HEK293T (cell line): ENCODE results near the gene OTUB1.

ENCODE experiments used
- CTCF ChIA-PET: fragments of 350-600 bp; formaldehyde crosslinking; extraction: SDS; loops from one replicate; lab custom pipeline; 2021; ENCODE audit warnings: antibody characterized with exemption, inconsistent platforms; lab: Yijun Ruan, JAX
- POLR2A ChIA-PET: fragments of 350-600 bp; formaldehyde crosslinking; extraction: SDS; loops from one replicate; lab custom pipeline; 2020; ENCODE audit warnings: antibody characterized with exemption, inconsistent platforms; lab: Yijun Ruan, JAX
- DNase-seq: peaks from one replicate; pipeline ENCODE4 v3.0.0; 2012; ENCODE audit warnings: mixed read lengths; ENCODE audit errors: extremely low spot score
- ARNT ChIP-seq: fragments of 450-650 bp; IDR thresholded peaks from 2 replicates; pipeline ENCODE4 v1.6.1; 2017; ENCODE audit warnings: mild to moderate bottlenecking
- BHLHE40 ChIP-seq: fragments of 450-650 bp; IDR thresholded peaks from 2 replicates; pipeline ENCODE4 v1.6.1; 2016; ENCODE audit warnings: mild to moderate bottlenecking, moderate library complexity, borderline replicate concordance
- CTBP1 ChIP-seq: fragments of 450-650 bp; IDR thresholded peaks from 2 replicates; pipeline ENCODE4 v1.6.1; 2016; ENCODE audit warnings: borderline replicate concordance
- ELF4 ChIP-seq: fragments of 450-650 bp; IDR thresholded peaks from 2 replicates; pipeline ENCODE4 v1.6.1; 2017; ENCODE audit warnings: antibody characterized with exemption
- FOXA1 ChIP-seq: fragments of 450-650 bp; IDR thresholded peaks from 2 replicates; pipeline ENCODE4 v1.6.1; 2016; ENCODE audit warnings: mild to moderate bottlenecking
- FOXK2 ChIP-seq: fragments of 450-650 bp; IDR thresholded peaks from 2 replicates; pipeline ENCODE4 v1.6.1; 2016; ENCODE audit warnings: mild to moderate bottlenecking
- FOXM1 ChIP-seq: fragments of 450-650 bp; IDR thresholded peaks from 2 replicates; pipeline ENCODE4 v1.6.1; 2017; ENCODE audit warnings: mild to moderate bottlenecking, borderline replicate concordance
- HDGF ChIP-seq: fragments of 450-650 bp; IDR thresholded peaks from 2 replicates; pipeline ENCODE4 v1.6.1; 2017; ENCODE audit warnings: antibody characterized with exemption, borderline replicate concordance
- L3MBTL2 ChIP-seq: fragments of 450-650 bp; conservative IDR thresholded peaks from 2 replicates; pipeline ENCODE4 v1.6.1; 2016; ENCODE audit warnings: mild to moderate bottlenecking
- LEF1 ChIP-seq: fragments of 450-650 bp; IDR thresholded peaks from 2 replicates; pipeline ENCODE4 v1.6.1; 2017; ENCODE audit warnings: mild to moderate bottlenecking, borderline replicate concordance
- NFRKB ChIP-seq: fragments of 450-650 bp; IDR thresholded peaks from 2 replicates; pipeline ENCODE4 v1.6.1; 2016; ENCODE audit warnings: mild to moderate bottlenecking, moderate library complexity
- PKNOX1 ChIP-seq: fragments of 450-650 bp; IDR thresholded peaks from 2 replicates; pipeline ENCODE4 v1.6.1; 2016
- SP1 ChIP-seq: fragments of 450-650 bp; IDR thresholded peaks from 2 replicates; pipeline ENCODE4 v1.6.1; 2017
- SUZ12 ChIP-seq: fragments of 450-650 bp; IDR thresholded peaks from 2 replicates; pipeline ENCODE4 v1.6.1; 2016; ENCODE audit warnings: mild to moderate bottlenecking
- TARDBP ChIP-seq: fragments of 450-650 bp; IDR thresholded peaks from 2 replicates; pipeline ENCODE4 v1.6.1; 2016
- ZNF384 ChIP-seq: fragments of 450-650 bp; IDR thresholded peaks from 2 replicates; pipeline ENCODE4 v1.6.1; 2016

OTUB1 gene

GRCh38 chr11:64017945-64018224, 31.6 kb downstream of the OTUB1 start:
- DNase-seq: no peak
- CTCF ChIA-PET: no interaction called here
- POLR2A ChIA-PET: no interaction called here
- no peak for TF ChIP-seq ELF4
- no peak for TF ChIP-seq FOXK2
- TF ChIP-seq BHLHE40: no peak
- no peak for TF ChIP-seq HDGF
- no peak for TF ChIP-seq PKNOX1
- no peak for TF ChIP-seq LEF1

- CTCF ChIA-PET: interaction anchor here (0.6 kb wide), 1 partner anchor 58 kb away, joined by 3 read pairs; no protein-coding TSS in a partner anchor
- POLR2A ChIA-PET: no interaction called here
These were observed 32.1 kb downstream of the OTUB1 start for GRCh38 chr11:64018310-64018709.

GRCh38 chr11:64019106-64020037, 33.1 kb downstream of the OTUB1 start:
- no peak for DNase-seq
- no peak for TF ChIP-seq SP1
- CTCF ChIA-PET: interaction anchor here (0.6 kb wide), 1 partner anchor 286 kb away, joined by 5 read pairs; no protein-coding TSS in a partner anchor
- POLR2A ChIA-PET: no interaction called here

More at GRCh38 chr11:64018310-64018709, 32.1 kb downstream of the OTUB1 start:
- no peak for DNase-seq
- TF ChIP-seq CTBP1: no peak
- TF ChIP-seq PKNOX1: no peak
- no peak for TF ChIP-seq FOXK2
- TF ChIP-seq SUZ12: no peak
- no peak for TF ChIP-seq SP1
- no peak for TF ChIP-seq FOXA1
- no peak for TF ChIP-seq BHLHE40
- no peak for TF ChIP-seq HDGF
- TF ChIP-seq ELF4: no peak
- no peak for TF ChIP-seq LEF1
- TF ChIP-seq FOXM1: no peak
- no peak for TF ChIP-seq NFRKB
- TF ChIP-seq TARDBP: no peak
- no peak for TF ChIP-seq ARNT
- TF ChIP-seq ZNF384: no peak
- TF ChIP-seq L3MBTL2: no peak

- DNase-seq: no peak
- ChIA-PET CTCF (no interaction called here), POLR2A (no interaction called here)
- TF ChIP-seq ZNF384 (no peak), BHLHE40 (no peak), ARNT (no peak), SP1 (no peak), ELF4 (no peak), TARDBP (no peak)
These were observed 34.9 kb downstream of the OTUB1 start for GRCh38 chr11:64020976-64021756.

- POLR2A ChIA-PET: no interaction called here
- no peak for DNase-seq
- CTCF ChIA-PET: no interaction called here
- no peak for TF ChIP-seq ARNT
- no peak for TF ChIP-seq LEF1
- TF ChIP-seq ELF4: no peak
- no peak for TF ChIP-seq SP1
- TF ChIP-seq FOXA1: no peak
- TF ChIP-seq PKNOX1: no peak
- no peak for TF ChIP-seq FOXK2
- no peak for TF ChIP-seq BHLHE40
- no peak for TF ChIP-seq FOXM1
- TF ChIP-seq CTBP1: no peak
- no peak for TF ChIP-seq NFRKB
- TF ChIP-seq ZNF384: no peak
- no peak for TF ChIP-seq HDGF
- TF ChIP-seq L3MBTL2: no peak
These were observed 35.5 kb downstream of the OTUB1 start for GRCh38 chr11:64021757-64022093.

- DNase-seq: no peak
- ChIA-PET CTCF (no interaction called here), POLR2A (no interaction called here)
- TF ChIP-seq LEF1: no peak
- no peak for TF ChIP-seq SP1
- TF ChIP-seq FOXM1: no peak
- no peak for TF ChIP-seq ARNT
- TF ChIP-seq TARDBP: no peak
These were observed 36.0 kb downstream of the OTUB1 start for GRCh38 chr11:64022125-64022784.
